Left hindlimb (tissue), 1 donor: ENCODE results near the gene VWA2.
"Not testable (repeated sequence)": the region's sequence is repeated elsewhere in the genome, so short reads cannot be mapped to it uniquely, and the experiment has no call there.

Experiments
- DNase-seq: peaks from one replicate; pipeline ENCODE4 v3.0.0-alpha.2; 2018

The VWA2 gene

GRCh38 chr10:114320249-114321116 lies 81.4 kb downstream of the VWA2 start:
- peak; percentile 56 for DNase-seq

GRCh38 chr10:114322344-114322743 lies 83.3 kb downstream of the VWA2 start:
- no peak for DNase-seq

GRCh38 chr10:114323023-114323422 lies 84.0 kb downstream of the VWA2 start:
- DNase-seq, result no peak

- no peak for DNase-seq
Measured at GRCh38 chr10:114326795-114327194, 87.7 kb downstream of the VWA2 start.

GRCh38 chr10:114327537-114328440 lies 88.7 kb downstream of the VWA2 start:
- no peak for DNase-seq

- no peak for DNase-seq
Measured at GRCh38 chr10:114328441-114328812, 89.4 kb downstream of the VWA2 start.

- DNase-seq, result no peak
Measured at GRCh38 chr10:114328874-114329273, 89.8 kb downstream of the VWA2 start.

GRCh38 chr10:114329634-114330365 lies 90.7 kb downstream of the VWA2 start:
- peak; percentile 64 for DNase-seq

- DNase-seq, result no peak
Measured at GRCh38 chr10:114332301-114333192, 93.5 kb downstream of the VWA2 start.

GRCh38 chr10:114333441-114333840 lies 94.4 kb downstream of the VWA2 start:
- DNase-seq, result not testable (repeated sequence)

GRCh38 chr10:114334301-114334700 lies 95.2 kb downstream of the VWA2 start:
- peak; percentile 63 for DNase-seq

GRCh38 chr10:114335614-114336013 lies 96.6 kb downstream of the VWA2 start:
- no peak for DNase-seq

- DNase-seq, result no peak
Measured at GRCh38 chr10:114336823-114337509, 97.9 kb downstream of the VWA2 start.

- no peak for DNase-seq
Measured at GRCh38 chr10:114337510-114338462, 98.7 kb downstream of the VWA2 start.

- no peak for DNase-seq
Measured at GRCh38 chr10:114340816-114341215, 101.8 kb downstream of the VWA2 start.
